GM21717 (cell line): Measurements from ENCODE around the gene HERC2.
"Not testable (repeated sequence)": the region's sequence is repeated elsewhere in the genome, so short reads cannot be mapped to it uniquely, and the experiment has no call there.

Experiments used
- ATAC-seq: cut with Tn5 transposase; IDR thresholded peaks from one replicate; pipeline ENCODE4 v1.9.1; 2021; ENCODE audit warnings: mild to moderate bottlenecking, moderate library complexity; ENCODE audit not compliant: unreplicated experiment

HERC2 gene

DNA sequence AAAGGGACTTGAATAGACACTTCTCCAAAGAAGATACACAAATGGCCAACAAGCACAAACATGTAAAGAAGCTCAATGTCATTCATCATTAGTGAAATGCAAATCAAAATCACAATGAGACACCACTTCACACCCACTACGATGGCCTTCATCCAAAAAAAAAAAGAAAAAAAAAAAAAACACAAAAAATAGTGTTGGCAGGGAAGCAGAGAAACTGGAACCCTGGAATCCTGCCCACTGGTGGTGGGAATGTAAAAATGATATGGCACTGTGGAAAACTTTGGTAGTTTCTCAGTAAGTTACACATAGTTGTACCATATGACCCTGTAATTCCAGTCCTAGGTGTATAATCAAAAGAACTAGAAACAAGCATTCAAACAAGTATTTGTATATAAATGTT, 94.7 kb downstream of the HERC2 start:
- ATAC-seq = not testable (repeated sequence)

- ATAC-seq = not testable (repeated sequence)
Measured at GRCh38 chr15:28222612-28223011, 99.4 kb downstream of the HERC2 start.

DNA sequence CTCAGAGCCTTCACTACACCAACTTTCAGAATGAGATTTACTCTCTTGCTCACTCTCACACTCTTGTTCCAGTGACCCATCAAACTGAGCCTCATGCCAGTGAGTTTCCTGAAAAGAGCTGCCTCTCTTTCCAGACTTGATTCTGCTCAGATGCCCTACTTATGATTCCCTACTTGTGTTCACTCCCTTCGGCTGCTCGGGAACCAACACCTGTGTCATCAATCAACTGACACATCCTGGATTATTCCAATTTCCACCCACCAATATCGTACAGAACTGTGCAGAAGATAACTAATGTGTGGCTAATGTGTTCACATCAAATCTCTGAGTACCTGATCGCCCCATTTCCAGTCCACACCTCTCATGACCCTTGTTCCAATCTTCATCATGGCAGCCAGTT, 100.3 kb downstream of the HERC2 start:
- ATAC-seq = not testable (repeated sequence)

DNA sequence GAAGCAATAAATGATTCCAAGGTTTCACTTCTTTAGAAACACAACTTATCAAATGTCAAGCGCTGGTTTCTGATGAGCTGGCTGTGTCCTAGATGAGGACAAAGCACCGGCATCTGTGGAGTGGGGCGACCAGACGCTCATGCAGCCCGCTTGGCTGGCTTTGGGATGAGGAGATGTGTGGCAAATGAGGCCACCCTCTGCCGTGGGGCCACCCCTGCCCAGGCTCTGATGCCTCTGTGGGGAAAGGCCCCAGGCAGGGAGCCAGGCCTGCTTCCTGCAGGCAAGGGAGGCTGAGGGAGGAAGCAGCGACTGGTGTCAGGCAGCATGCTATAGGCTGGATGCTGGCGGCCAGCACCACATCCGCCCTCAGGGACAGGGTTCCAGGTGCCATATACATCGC, 102.9 kb downstream of the HERC2 start:
- ATAC-seq = no peak

DNA sequence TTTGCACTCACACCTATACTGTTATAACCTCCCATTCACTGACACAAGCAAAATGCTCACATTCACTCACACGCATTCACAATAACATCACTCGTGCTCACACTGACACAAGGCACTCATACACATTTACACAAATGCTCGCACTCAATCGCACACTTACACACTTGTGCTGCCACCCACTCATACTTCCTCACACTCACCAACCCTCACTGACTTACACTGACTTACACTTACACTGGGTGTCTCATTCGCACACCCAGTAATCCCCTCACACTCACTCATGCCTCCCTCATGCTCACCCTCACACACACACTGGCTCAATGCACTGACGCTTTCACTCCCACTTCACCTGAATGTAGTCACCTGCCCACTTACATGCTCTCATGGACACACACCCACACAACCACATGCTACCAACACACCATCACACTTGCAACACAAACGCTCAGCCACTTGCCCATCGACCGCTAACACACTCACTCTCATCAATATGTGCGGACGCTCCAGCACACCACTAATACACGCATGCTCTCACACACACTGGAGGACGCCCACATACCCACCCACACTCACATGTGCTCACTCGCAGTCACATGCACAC, 104.9 kb downstream of the HERC2 start:
- not testable (repeated sequence) for ATAC-seq

DNA sequence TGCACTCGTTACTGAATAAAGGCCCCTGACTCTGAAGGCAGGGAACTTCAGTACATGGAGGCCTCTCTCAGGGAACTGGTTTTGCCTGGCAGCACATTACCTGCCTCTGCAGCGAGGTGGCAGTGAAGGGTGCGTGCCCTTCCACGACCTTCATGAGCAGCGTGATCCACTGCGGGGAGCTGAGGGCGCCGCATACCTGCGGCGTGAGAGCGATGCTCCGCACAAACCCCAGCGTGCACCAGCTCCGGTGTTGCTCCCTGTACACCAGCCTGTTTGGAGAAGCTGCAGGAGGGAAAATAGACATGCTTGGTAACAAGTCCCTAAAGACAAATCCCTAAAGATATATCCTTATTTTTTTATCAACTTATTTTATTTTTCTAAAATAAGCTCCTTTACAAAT, 106.5 kb downstream of the HERC2 start:
- ATAC-seq = not testable (repeated sequence)

GRCh38 chr15:28214006-28214790, 107.8 kb downstream of the HERC2 start:
- not testable (repeated sequence) for ATAC-seq

DNA sequence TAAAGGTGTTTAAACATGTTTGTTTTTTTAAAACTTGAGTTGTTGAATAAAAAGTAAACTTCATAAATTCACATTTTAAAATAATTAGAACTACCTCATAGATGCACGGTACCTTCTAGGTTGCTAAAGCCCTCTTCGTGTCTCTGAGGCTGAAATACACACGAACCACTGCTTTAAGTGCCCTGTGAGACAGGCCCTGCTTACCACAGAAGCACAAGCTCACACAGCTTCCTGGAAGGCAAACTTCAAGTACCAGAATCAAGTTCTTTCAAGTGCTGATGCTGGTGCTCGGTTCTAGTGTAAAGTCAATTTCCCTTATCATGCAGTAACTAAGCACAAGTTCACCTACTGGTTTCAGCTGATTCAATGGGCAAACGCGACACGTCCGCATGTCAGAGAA, 108.6 kb downstream of the HERC2 start:
- ATAC-seq = not testable (repeated sequence)

DNA sequence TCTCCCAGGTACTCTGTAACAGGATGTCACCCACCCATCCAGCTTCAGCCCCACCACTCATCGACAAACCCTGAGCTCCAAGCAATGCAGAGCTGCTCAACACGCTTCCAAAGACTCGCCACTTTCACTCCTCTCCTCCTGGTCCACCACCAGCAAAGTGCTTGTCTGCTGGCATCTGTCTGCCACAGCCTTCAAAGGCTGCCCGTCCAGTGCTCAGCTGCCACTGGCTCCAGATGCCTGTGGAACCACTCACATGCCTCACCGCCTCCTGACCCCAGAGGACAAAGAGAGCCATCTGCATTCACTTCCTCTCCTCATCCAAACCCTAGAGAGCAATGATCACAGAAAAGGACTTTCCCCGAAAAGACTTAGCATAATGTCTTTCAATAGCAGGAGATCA, 113.4 kb downstream of the HERC2 start:
- no peak for ATAC-seq

DNA sequence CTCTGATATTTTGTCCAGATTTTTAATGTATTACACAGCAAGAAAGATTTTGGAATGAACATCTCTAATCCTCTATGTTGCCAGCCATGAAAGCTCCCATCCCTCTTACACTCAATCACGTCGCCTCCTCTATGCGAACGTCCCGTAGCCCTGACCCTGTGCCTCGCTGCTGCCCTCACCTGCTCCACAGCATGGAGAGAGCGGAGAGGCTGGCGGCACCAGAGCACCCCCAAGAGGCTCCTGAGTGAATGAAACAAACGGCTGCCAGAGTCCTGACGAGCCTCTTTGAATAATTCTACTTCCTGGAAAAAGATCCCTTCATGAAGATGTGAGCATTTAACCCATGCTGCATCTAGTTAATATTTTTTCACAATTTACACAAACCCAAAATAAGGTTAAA, 116.3 kb downstream of the HERC2 start:
- ATAC-seq = not testable (repeated sequence)

GRCh38 chr15:28203055-28203828, 118.7 kb downstream of the HERC2 start:
- ATAC-seq = not testable (repeated sequence)

DNA sequence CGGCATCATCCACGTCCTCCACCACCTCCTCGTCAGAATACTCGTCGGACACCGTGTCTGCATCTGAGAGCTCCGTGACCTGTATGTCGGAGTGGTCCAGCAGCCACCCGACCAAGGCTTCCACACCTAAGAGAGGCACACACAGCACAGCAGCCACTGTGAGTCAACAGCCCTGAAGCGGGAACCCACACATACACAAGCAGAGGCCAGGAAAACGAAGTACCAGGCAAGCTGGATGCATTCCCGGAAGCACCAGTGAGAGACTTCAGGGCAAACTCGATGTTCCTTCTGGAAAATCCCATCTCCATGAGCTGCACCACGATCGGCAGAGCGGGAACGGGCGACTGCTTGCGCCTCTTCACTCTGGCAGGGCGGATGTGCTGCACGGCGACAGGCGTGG, 119.9 kb downstream of the HERC2 start:
- not testable (repeated sequence) for ATAC-seq

DNA sequence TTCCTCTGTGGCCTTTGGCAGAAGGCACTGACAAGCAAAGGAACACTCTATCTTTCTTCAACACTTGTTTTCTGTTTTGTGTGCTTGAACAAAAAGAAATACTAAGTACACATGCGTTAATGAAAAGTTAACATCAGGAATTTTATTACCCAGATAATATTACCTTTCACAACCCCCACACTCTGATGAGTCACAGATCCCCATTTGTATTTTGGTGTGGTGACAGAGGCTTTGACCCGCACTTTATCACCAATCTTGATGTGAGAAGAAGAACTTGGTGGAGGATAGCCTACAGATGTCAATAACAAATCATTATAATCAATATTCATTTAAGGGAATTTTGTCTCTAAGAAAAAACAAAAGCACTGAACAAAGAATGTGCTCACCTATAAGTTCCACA, 123.8 kb downstream of the HERC2 start:
- ATAC-seq = not testable (repeated sequence)

DNA sequence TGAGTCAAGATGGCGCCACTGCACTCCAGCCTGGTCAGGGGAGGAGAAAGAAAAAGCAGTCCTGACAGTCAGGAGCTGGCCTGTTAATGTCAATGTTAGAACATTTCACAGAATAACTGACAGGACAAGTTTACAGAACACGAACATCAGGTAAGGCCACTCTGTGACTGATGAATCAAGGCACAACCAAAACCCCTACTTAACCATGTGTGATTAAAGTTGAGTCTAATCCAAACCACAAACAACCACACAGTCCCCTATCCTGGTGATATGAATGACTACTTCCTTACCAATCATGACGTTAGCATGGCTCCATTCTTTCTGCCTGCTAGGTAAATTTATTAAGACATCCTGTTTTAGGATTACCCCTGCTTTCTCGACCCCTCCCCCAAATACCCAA, 124.3 kb downstream of the HERC2 start:
- ATAC-seq = not testable (repeated sequence)

- ATAC-seq = not testable (repeated sequence)
Measured at GRCh38 chr15:28196581-28196980, 125.4 kb downstream of the HERC2 start.

- ATAC-seq = no peak
Measured at GRCh38 chr15:28192772-28193171, 129.2 kb downstream of the HERC2 start.

DNA sequence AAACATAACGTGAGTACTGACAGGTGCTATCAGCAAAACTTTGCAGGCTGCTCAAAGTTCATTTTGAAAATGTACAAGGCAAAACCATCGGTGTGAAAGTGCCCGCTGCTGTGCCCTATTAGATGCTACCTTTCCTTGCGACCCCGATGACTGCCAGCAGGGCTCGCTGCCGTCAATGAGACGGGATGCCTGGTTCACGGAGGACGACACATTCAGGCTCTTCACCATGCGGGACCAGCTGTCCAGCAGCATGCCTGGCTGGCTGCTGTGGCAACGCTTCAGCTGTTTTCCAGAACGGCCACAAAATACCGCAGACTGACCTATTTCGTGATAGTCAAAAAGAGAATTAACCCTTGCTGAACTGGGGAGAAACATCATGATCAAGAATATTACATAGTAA, 130.1 kb downstream of the HERC2 start:
- no peak for ATAC-seq

GRCh38 chr15:28190391-28191174, 131.4 kb downstream of the HERC2 start:
- no peak for ATAC-seq

DNA sequence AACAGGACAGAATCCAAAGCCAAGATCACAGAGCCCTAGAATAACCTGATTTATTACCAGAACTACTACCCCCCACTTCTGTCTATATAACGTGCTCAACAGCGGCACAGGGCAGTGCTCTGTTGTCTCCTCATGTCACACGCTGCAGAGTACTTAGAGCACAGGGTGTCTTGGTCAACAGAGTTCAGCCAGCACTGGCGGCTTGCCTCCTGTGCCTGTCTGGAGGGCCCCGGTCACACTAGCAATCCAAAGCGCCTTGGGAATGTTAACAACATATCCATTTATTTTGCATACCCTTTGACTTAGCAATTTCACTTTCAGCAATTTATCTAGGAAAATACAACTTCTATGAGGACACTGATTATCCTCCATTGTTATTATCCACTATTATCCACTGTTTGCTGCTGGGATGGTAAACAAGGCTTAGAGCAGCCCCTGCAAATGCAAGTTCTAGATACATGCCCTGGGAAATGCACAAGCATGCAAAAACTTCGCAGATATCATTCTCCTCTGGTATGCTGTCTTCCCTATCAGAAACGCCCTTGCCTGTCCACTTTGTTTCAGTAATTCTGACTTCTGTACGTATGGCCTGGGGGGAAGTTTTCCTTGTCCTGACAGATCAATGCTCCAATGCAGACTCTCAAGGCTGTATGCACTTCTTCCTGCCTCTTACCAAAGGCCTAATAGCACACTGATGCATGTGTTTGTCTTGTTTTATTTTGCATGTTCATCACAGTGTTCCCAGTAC, 136.7 kb downstream of the HERC2 start:
- ATAC-seq = no peak

DNA sequence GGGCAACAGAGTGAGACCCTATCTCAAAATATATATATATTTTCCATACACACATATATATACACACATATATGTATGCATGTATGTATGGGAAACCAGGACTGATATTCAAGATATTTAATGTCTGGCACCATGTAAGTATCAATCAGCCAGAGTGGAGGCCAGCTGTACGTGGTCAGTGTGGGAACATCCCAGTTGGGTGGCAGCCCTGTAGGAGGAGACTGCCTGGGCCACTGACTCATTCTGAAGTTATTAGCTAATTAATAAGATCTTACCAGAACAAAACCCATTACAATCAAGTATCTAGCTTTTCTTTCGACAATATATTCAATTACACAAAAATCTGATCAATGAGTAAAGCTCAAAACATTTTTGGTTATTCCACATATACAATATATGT, 137.8 kb downstream of the HERC2 start:
- no peak for ATAC-seq
